Tibial nerve (tissue), 4 donors: ENCODE data around the gene DOCK1. TPM values are rescaled to one million over a fixed set of nuclear protein-coding genes. Genes with fewer than 3 reads are reported as not detected.

ENCODE experiments used
- DNase-seq, 2 donors: peaks; one replicate each; pipeline ENCODE4 v3.0.0-alpha.2; 2019; ENCODE audit warnings: low spot score in 2 of 2
- H3K27ac ChIP-seq, 4 donors: fragments of 200-600 bp; sonication (generic) in 3 of 4; one replicate each; pipeline ENCODE4 v1.5.1; 2017 to 2019; ENCODE audit warnings: mild to moderate bottlenecking in 1 of 4
- H3K27me3 ChIP-seq, 2 donors: fragments of 200-600 bp; sonication (generic) in 1 of 2; one replicate each; pipeline versions ENCODE4 v1.5.1 to v1.6.0; 2017 to 2019
- H3K36me3 ChIP-seq, 3 donors: fragments of 200-600 bp; sonication (generic); one replicate each; pipeline ENCODE4 v1.5.1; 2018 to 2019
- H3K4me1 ChIP-seq, 4 donors: fragments of 200-600 bp; sonication (generic) in 3 of 4; one replicate each; pipeline ENCODE4 v1.5.1; 2017 to 2019
- H3K4me3 ChIP-seq, 4 donors: fragments of 200-600 bp; sonication (generic) in 3 of 4; one replicate each; pipeline ENCODE4 v1.5.1; 2017 to 2019; ENCODE audit warnings: mild to moderate bottlenecking in 1 of 4, moderate library complexity in 1 of 4
- H3K9me3 ChIP-seq, 4 donors: fragments of 200-600 bp; sonication (generic) in 3 of 4; one replicate each; pipeline ENCODE4 v1.5.1; 2017 to 2019
- CTCF ChIP-seq, 5 experiments: fragments of 200-600 bp in 3 of 5; fragments of 450-650 bp in 2 of 5; sonication (generic) in 3 of 5; IDR thresholded peaks; one replicate each; pipeline ENCODE4 v1.5.1; 2016 to 2019; ENCODE audit warnings: antibody characterized with exemption in 5 of 5, mild to moderate bottlenecking in 3 of 5, moderate library complexity in 2 of 5
- EP300 ChIP-seq, 2 donors: sonication (generic); formaldehyde crosslinking; IDR thresholded peaks; one replicate each; pipeline ENCODE4 v1.6.1; 2017; ENCODE audit warnings: antibody characterized with exemption in 2 of 2, mild to moderate bottlenecking in 1 of 2
- POLR2A ChIP-seq, 2 donors: fragments of 450-650 bp; IDR thresholded peaks; one replicate each; pipeline ENCODE4 v1.6.1; 2017; ENCODE audit warnings: antibody characterized with exemption in 2 of 2, mild to moderate bottlenecking in 2 of 2, moderate library complexity in 2 of 2
- WGBS, 2 donors: methylation state at CpG; one replicate each; pipeline ENCODE4 v1.1.5; 2018; 5-methylcytosine and 5-hydroxymethylcytosine counted together
- total RNA-seq, 4 donors: library from RNA; depleted of rRNA; stranded (reverse); fragments of >200 nt; gene quantifications; one replicate each; pipeline ENCODE4 v1.1.0, GENCODE V29; 2016

DOCK1 gene
- total RNA-seq, 4 donors from 2014 or later = 57.3 to 76.7 (median 63.7) TPM

- WGBS, 2 donors = 94 to 96% methylated on average over 4 of the region's 4 CpGs
- TF ChIP-seq CTCF (IDR thresholded peaks at IDR 0.05) (no peak), EP300 (IDR thresholded peaks at IDR 0.05) (no peak), POLR2A (IDR thresholded peaks at IDR 0.05) (no peak)
- no peaks in the 10 kb centered on the region for H3K27me3 ChIP-seq
- H3K9me3 ChIP-seq = no peaks in the 10 kb centered on the region
- H3K4me3 ChIP-seq = no peak overlapping the region
- H3K4me1 ChIP-seq = no peaks in the 10 kb centered on the region
- DNase-seq = no peak
- no peak overlapping the region for H3K27ac ChIP-seq
- peaks cover 0 to 84% (median 0%) of the 10 kb centered on the region in 3 donors for H3K36me3 ChIP-seq
These were observed 189.8 kb downstream of the DOCK1 start for GRCh38 chr10:127094984-127095383.

GRCh38 chr10:127100983-127101615 lies 195.9 kb downstream of the DOCK1 start:
- no peak overlapping the region for H3K27ac ChIP-seq
- DNase-seq = no peak
- TF ChIP-seq CTCF (IDR thresholded peaks at IDR 0.05) (no peak), POLR2A (IDR thresholded peaks at IDR 0.05) (no peak), EP300 (IDR thresholded peaks at IDR 0.05) (no peak)
- H3K4me1 ChIP-seq = no peaks in the 10 kb centered on the region
- no peaks in the 10 kb centered on the region for H3K27me3 ChIP-seq
- WGBS, 2 donors = 89 to 93% methylated on average over 10 of the region's 10 CpGs
- H3K36me3 ChIP-seq = peaks cover 0 to 56% (median 0%) of the 10 kb centered on the region in 3 donors
- no peaks in the 10 kb centered on the region for H3K9me3 ChIP-seq
- H3K4me3 ChIP-seq = no peak overlapping the region

DNA sequence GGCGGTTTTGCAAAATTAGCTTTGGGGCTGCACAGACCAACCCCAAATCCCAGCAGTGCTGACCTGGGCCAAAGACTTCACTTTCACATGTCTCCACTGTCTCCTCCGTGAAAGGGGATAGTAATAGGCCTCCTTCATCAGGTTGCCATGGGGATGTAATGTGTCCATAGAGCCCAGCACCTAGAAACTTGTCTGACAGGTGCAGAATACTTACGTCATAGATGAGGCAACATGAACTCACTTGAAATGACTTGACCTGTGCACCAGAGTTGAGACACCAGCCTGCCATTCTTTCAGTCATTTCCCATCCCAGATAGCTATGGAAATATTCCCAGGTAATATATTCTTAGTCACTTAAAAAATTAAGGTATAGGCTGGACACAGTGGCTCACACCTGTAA lies 196.9 kb downstream of the DOCK1 start:
- 92 to 100% methylated on average over 3 of the region's 3 CpGs for WGBS, 2 donors
- Histone ChIP-seq H3K4me3 (no peak overlapping the region), H3K4me1 (no peaks in the 10 kb centered on the region), H3K36me3 (peaks cover 0 to 59% (median 0%) of the 10 kb centered on the region in 3 donors), H3K9me3 (no peaks in the 10 kb centered on the region), H3K27ac (no peak overlapping the region), H3K27me3 (no peaks in the 10 kb centered on the region)
- TF ChIP-seq CTCF (IDR thresholded peaks at IDR 0.05) = no peak
- TF ChIP-seq POLR2A (IDR thresholded peaks at IDR 0.05) = no peak
- TF ChIP-seq EP300 (IDR thresholded peaks at IDR 0.05) = no peak
- no peak for DNase-seq

DNA sequence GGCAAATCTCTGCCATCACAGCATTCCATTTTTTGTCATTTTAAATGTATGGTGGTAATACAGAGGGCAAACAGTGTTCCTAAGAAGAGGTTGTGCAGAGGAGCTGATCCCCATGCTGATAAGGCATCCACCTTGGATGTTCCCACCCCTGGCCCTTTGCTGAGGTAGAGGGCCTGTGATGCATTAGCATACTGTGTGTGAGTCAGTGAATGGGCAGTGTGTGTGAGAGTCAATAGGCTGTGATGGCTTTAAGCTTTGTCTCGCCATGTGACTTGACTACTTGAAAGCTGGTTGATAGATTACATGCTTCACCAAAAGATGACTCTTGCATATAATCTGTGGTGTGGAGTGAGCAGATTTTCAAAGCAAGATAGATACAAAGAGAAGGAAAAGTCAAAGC lies 209.9 kb downstream of the DOCK1 start:
- Histone ChIP-seq H3K4me3 (no peak overlapping the region), H3K27ac (no peak overlapping the region), H3K9me3 (no peaks in the 10 kb centered on the region), H3K36me3 (peaks cover 0 to 74% (median 0%) of the 10 kb centered on the region in 3 donors), H3K4me1 (peaks cover 0 to 4% (median 0%) of the 10 kb centered on the region in 4 donors), H3K27me3 (no peaks in the 10 kb centered on the region)
- no peak for TF ChIP-seq EP300 (IDR thresholded peaks at IDR 0.05)
- no peak for TF ChIP-seq POLR2A (IDR thresholded peaks at IDR 0.05)
- no peak for DNase-seq
- 96 to 100% methylated on average over 1 of the region's 1 CpG for WGBS, 2 donors

DNA sequence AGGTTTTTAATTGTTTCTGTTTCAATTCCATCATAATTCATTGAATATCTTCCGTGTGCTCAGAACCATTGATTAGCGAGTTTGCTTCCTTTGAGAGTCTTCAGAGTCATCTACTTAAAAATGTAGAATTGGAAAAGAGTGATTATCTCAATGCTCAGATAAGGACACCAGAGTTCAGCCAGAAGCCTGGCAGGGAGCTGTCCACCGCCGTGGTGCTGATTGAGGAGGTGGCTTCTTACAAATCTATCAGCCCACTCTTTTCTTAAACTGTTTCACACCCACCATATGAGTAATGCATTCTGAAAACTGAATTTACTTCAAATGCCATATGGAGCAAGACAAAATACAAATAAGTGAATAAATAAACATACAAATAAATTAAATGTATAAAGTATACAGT lies 211.9 kb downstream of the DOCK1 start:
- Histone ChIP-seq H3K27me3 (no peaks in the 10 kb centered on the region), H3K4me3 (no peak overlapping the region), H3K36me3 (peaks cover 0 to 59% (median 0%) of the 10 kb centered on the region in 3 donors), H3K4me1 (peaks cover 0 to 4% (median 0%) of the 10 kb centered on the region in 4 donors), H3K27ac (no peak overlapping the region), H3K9me3 (no peaks in the 10 kb centered on the region)
- DNase-seq = peak in 1 of 2 donors; percentile 14
- 39 to 46% methylated on average over 4 of the region's 4 CpGs for WGBS, 2 donors
- TF ChIP-seq EP300 (IDR thresholded peaks at IDR 0.05) = no peak
- no peak for TF ChIP-seq POLR2A (IDR thresholded peaks at IDR 0.05)
- no peak for TF ChIP-seq CTCF (IDR thresholded peaks at IDR 0.05)
